BLaER1 treated with 17β-estradiol and CSF1 and Interleukin-3, amounts not matched to agents 10 nM and 100 nM (cell line): ENCODE results near the gene ABCC2.
A peak's percentile ranks its signal among the peaks of the same experiment; 100 is the strongest.
"Not testable (repeated sequence)": the region's sequence is repeated elsewhere in the genome, so short reads cannot be mapped to it uniquely, and the experiment has no call there.

ENCODE experiments used
- H3K27ac ChIP-seq, 11 experiments: shearing (Covaris generic); formaldehyde crosslinking; 2 replicates each; pipeline ENCODE4 v1.8.1; 2022
- H3K27me3 ChIP-seq, 11 experiments: shearing (Covaris generic); formaldehyde crosslinking; 2 replicates each; pipeline ENCODE4 v1.8.1; 2022
- H3K36me3 ChIP-seq, 11 experiments: shearing (Covaris generic); formaldehyde crosslinking; 2 replicates each; pipeline ENCODE4 v1.8.1; 2022
- H3K4me1 ChIP-seq, 10 experiments: shearing (Covaris generic); formaldehyde crosslinking; 2 replicates each; pipeline ENCODE4 v1.8.1; 2022
- H3K4me2 ChIP-seq, 11 experiments: shearing (Covaris generic); formaldehyde crosslinking; 2 replicates each; pipeline ENCODE4 v1.8.1; 2022
- H3K4me3 ChIP-seq, 10 experiments: shearing (Covaris generic); formaldehyde crosslinking; 2 replicates each; pipeline ENCODE4 v1.8.1; 2022
- H3K9ac ChIP-seq, 11 experiments: shearing (Covaris generic); formaldehyde crosslinking; 2 replicates each; pipeline ENCODE4 v1.8.1; 2022
- H3K9me3 ChIP-seq, 11 experiments: shearing (Covaris generic); formaldehyde crosslinking; replicated peaks in 1 of 11; 2 replicates each; pipeline ENCODE4 v1.8.1; 2022
- H4K20me1 ChIP-seq, 11 experiments: shearing (Covaris generic); formaldehyde crosslinking; 2 replicates each; pipeline ENCODE4 v1.8.1; 2022
- Cebpa-rat ChIP-seq, 11 experiments: shearing (Covaris generic); IDR thresholded peaks; 2 replicates each; pipeline ENCODE4 v1.8.1; 2022

ABCC2 gene

DNA sequence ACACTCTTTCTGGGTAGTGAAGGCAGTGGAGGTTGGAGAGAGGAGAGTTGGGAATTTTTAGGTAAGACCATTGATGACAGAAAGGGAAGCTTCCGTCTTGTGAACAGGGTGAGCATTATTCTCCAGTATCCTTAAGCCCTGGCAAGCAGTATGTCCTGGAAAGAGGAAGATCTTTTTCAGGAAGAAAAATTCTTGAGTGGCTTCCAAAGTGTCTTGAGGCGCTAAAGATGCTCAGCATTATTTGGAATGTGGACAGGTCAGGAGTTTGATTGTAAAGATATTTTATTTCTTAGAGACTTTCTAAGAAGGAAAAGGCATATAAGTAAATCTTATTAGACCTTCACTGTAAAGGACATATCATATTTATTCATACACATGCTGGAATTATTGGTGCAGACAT, 54.3 kb downstream of the ABCC2 start:
- H3K27me3 ChIP-seq = no peaks in the 10 kb centered on the region
- H3K9me3 ChIP-seq = no peaks in the 10 kb centered on the region
- H3K4me2 ChIP-seq = no peak overlapping the region
- H3K4me3 ChIP-seq = no peak overlapping the region
- no peak overlapping the region for H3K27ac ChIP-seq
- no peak overlapping the region for H3K9ac ChIP-seq
- no peaks in the 10 kb centered on the region for H4K20me1 ChIP-seq
- peaks cover 0 to 8% (median 0%) of the 10 kb centered on the region in 10 experiments; a peak in 3 of 20 replicates for H3K4me1 ChIP-seq
- TF ChIP-seq Cebpa-rat (IDR thresholded peaks at IDR 0.05) = no peak
- H3K36me3 ChIP-seq = no peaks in the 10 kb centered on the region

DNA sequence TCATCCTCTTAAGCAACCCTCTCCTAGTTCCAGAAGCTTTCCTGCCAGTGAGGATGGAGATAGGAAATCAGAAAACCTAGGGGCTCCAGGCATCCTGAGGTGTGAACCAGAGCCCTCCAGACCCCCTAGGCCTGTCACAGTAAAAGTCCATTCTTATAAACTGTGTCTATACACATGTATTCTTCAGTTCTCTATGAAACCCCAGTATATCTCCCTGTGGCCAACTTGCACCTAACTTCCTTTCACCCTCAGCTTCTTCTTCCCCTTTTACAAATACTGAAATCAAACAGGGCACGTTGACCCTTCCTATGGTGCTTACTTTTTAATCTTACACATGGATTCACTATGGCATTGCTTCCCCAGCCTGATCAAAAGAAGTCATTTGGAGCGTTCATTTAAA, 58.4 kb downstream of the ABCC2 start:
- not testable (repeated sequence) for H3K4me2 ChIP-seq, H3K27me3 ChIP-seq, H3K9me3 ChIP-seq, H3K4me3 ChIP-seq, H3K36me3 ChIP-seq, H4K20me1 ChIP-seq, H3K27ac ChIP-seq, H3K9ac ChIP-seq
- peaks cover 0 to 24% (median 0%) of the 10 kb centered on the region in 10 experiments; a peak in 7 of 20 replicates for H3K4me1 ChIP-seq

DNA sequence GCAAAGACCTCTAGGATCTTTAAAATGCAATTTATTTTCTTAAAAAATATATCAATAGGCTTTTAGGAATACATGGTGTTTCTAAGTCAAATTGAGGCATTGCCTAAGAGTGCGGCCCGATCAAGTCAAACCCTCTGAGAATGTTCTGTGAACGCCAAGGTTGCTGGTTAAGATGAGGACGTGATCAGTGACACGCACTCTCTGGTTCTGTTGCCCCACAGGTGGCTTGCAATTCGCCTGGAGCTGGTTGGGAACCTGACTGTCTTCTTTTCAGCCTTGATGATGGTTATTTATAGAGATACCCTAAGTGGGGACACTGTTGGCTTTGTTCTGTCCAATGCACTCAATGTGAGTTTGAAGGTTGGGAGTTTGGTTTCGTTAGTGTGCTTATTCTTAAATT, 59.3 kb downstream of the ABCC2 start:
- no peaks in the 10 kb centered on the region for H3K36me3 ChIP-seq
- no peak overlapping the region for H3K27ac ChIP-seq
- H3K9ac ChIP-seq = no peak overlapping the region

DNA sequence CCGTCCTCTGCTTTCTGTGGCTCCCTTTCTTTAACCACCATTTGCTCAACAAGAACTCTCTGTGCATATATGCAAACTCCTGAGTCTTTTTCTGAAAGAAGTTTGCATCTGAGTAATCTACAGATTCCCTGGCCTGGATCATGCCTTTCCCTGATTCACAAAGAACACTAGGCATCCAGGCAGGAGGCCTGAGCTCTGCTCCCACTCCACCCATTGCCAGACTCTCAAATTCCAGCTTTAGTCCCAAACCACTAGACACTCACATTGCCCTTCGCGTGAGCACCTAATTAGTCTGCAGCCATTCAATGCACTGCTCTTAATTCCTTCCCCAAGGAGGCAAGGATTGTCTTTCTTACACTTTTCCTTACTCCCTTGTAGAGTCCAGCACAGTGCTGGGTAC, 60.9 kb downstream of the ABCC2 start:
- Histone ChIP-seq H3K27me3 (no peaks in the 10 kb centered on the region), H3K9me3 (no peaks in the 10 kb centered on the region), H3K4me1 (peaks cover 0 to 28% (median 6%) of the 10 kb centered on the region in 10 experiments; a peak in 12 of 20 replicates), H3K9ac (no peak overlapping the region), H3K36me3 (no peaks in the 10 kb centered on the region), H4K20me1 (no peaks in the 10 kb centered on the region), H3K4me3 (no peak overlapping the region), H3K4me2 (no peak overlapping the region), H3K27ac (no peak overlapping the region)
- no peak for TF ChIP-seq Cebpa-rat (IDR thresholded peaks at IDR 0.05)

More for the DNA sequence above, 59.3 kb downstream of the ABCC2 start:
- no peak overlapping the region for H3K4me2 ChIP-seq
- no peak overlapping the region for H3K4me3 ChIP-seq
- H3K4me1 ChIP-seq = peaks cover 0 to 28% (median 6%) of the 10 kb centered on the region in 10 experiments; a peak in 11 of 20 replicates
- H3K9me3 ChIP-seq = no peaks in the 10 kb centered on the region
- TF ChIP-seq Cebpa-rat (IDR thresholded peaks at IDR 0.05) = no peak
- no peaks in the 10 kb centered on the region for H4K20me1 ChIP-seq
- H3K27me3 ChIP-seq = no peaks in the 10 kb centered on the region

DNA sequence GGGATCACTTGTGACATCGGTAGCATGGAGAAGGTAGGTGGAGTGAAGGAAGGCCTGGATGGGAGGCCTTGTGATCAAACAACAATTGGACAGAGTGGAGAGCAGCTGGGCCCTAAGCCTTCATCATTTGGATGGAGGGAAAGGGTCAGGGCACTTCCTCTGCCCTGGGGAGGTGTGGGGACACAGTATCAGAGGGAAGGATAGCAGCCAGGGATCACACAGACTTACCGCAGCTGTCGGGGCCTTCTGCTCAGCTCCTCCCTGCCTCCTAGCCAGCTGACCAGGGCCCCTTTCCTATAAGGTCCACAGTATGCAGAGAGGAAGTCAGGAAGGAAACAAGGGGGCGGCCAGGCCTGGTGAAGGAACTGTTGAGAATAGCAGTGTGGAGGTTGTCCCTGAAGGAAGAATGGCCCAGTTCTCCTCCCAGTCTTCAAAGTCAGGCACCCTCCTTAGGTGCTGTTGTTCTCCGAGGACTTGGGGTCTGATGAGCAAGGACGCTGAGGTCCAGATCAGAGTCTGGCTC, 62.1 kb downstream of the ABCC2 start:
- no peaks in the 10 kb centered on the region for H3K27me3 ChIP-seq
- TF ChIP-seq Cebpa-rat (IDR thresholded peaks at IDR 0.05) = no peak
- peak overlapping the region in 3 of 11 experiments; percentile 32 to 72 (median 70); a peak in 7 of 22 replicates for H3K4me2 ChIP-seq
- H3K4me1 ChIP-seq = peaks cover 0 to 28% (median 6%) of the 10 kb centered on the region in 10 experiments; a peak in 12 of 20 replicates
- H4K20me1 ChIP-seq = no peaks in the 10 kb centered on the region
- H3K36me3 ChIP-seq = no peaks in the 10 kb centered on the region
- no peaks in the 10 kb centered on the region for H3K9me3 ChIP-seq
- H3K9ac ChIP-seq = peak overlapping the region in 4 of 11 experiments; percentile 3 to 41 (median 20); a peak in 4 of 22 replicates
- no peak overlapping the region for H3K4me3 ChIP-seq
- H3K27ac ChIP-seq = peak overlapping the region in 2 of 11 experiments; percentile 5 to 18; a peak in 1 of 22 replicates

DNA sequence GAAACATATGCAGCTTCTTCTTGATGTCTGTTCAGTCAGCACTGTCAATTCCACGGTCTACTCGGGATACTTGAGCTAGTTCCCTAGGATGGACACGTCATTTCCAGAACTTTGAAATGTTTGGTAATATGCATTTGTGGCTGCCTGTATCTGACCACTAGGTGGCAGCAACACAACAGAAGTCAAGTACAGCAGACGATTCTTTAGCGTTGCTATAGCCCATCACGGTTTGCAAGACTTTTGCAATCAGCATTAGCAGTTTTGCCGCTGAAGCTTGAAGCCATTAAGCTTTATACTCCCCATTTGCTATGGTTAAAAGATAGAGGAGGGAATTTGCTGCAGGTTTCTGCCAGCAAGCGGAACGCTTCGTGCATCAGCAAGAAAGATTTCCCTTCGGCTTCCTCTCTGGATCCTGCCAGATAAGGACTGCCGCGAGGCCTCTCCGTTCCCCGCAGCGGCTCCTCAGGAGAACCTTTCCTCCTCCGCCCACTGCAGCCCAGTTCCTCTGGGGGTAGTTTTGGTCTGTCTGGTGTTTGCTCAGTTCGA, 63.5 kb downstream of the ABCC2 start:
- no peak overlapping the region; a peak in 1 of 22 replicates for H3K9ac ChIP-seq

DNA sequence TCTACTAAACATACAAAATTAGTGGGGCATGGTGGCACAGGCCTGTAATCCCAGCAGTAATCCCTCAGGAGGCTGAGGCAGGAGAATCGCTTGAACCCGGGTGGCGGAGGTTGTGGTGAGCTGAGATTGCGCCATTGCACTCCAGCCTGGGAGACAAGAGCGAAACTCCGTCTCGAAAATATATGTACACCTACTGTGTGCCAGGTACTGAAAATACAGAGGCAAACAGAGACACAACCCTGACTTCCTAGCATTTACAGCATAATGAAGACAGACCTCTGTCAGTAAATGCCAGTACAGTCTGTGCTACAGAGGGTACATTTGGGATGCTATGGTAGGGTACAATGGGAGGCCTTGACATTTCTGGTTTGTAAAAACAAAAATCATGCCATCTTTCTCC, 66.6 kb downstream of the ABCC2 start:
- Histone ChIP-seq H3K36me3 (no peaks in the 10 kb centered on the region; a peak in 1 of 22 replicates), H4K20me1 (no peaks in the 10 kb centered on the region), H3K27me3 (no peaks in the 10 kb centered on the region), H3K9ac (no peak overlapping the region), H3K9me3 (no peaks in the 10 kb centered on the region), H3K4me2 (no peak overlapping the region), H3K4me1 (peaks cover 0 to 21% (median 6%) of the 10 kb centered on the region in 10 experiments; a peak in 12 of 20 replicates), H3K27ac (no peak overlapping the region), H3K4me3 (no peak overlapping the region)
- no peak for TF ChIP-seq Cebpa-rat (IDR thresholded peaks at IDR 0.05)

More for the DNA sequence above, 63.5 kb downstream of the ABCC2 start:
- H3K27me3 ChIP-seq = no peaks in the 10 kb centered on the region
- H3K4me3 ChIP-seq = no peak overlapping the region
- no peaks in the 10 kb centered on the region for H4K20me1 ChIP-seq
- H3K4me1 ChIP-seq = peaks cover 0 to 28% (median 6%) of the 10 kb centered on the region in 10 experiments; a peak in 12 of 20 replicates
- H3K9me3 ChIP-seq = no peaks in the 10 kb centered on the region
- H3K36me3 ChIP-seq = no peaks in the 10 kb centered on the region
- no peak overlapping the region for H3K27ac ChIP-seq
- H3K4me2 ChIP-seq = peak overlapping the region in 10 of 11 experiments; percentile 13 to 72 (median 42); a peak in 16 of 22 replicates
- peak in 1 of 11 experiments; percentile 74; a peak in 2 of 22 replicates for TF ChIP-seq Cebpa-rat (IDR thresholded peaks at IDR 0.05)

DNA sequence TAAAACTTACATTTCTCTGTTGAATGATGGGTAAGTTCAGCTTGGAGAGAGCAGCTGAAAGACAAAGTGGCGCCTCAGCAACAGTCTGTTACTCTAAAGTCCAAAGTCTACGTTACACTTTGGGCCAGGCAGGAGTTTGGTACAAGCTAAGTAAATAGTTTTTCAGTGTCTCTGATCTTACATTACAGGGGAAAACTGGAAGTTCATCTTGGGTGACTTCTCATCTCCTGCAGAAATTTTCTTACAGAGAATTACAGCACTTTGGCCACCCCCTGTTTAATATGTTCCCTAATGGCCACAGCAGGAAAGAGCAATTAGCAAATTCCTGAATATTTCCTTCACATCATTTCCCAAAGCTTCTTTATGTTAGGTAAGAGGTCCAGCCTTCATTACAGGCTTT, 67.1 kb downstream of the ABCC2 start:
- no peak overlapping the region for H3K9ac ChIP-seq
- H3K4me1 ChIP-seq = peaks cover 0 to 16% (median 6%) of the 10 kb centered on the region in 10 experiments; a peak in 12 of 20 replicates
- H3K36me3 ChIP-seq = no peaks in the 10 kb centered on the region; a peak in 1 of 22 replicates
- no peaks in the 10 kb centered on the region for H3K27me3 ChIP-seq
- no peak overlapping the region for H3K27ac ChIP-seq
- TF ChIP-seq Cebpa-rat (IDR thresholded peaks at IDR 0.05) = no peak
- no peak overlapping the region for H3K4me3 ChIP-seq
- no peak overlapping the region for H3K4me2 ChIP-seq
- H3K9me3 ChIP-seq = no peaks in the 10 kb centered on the region
- no peaks in the 10 kb centered on the region for H4K20me1 ChIP-seq

DNA sequence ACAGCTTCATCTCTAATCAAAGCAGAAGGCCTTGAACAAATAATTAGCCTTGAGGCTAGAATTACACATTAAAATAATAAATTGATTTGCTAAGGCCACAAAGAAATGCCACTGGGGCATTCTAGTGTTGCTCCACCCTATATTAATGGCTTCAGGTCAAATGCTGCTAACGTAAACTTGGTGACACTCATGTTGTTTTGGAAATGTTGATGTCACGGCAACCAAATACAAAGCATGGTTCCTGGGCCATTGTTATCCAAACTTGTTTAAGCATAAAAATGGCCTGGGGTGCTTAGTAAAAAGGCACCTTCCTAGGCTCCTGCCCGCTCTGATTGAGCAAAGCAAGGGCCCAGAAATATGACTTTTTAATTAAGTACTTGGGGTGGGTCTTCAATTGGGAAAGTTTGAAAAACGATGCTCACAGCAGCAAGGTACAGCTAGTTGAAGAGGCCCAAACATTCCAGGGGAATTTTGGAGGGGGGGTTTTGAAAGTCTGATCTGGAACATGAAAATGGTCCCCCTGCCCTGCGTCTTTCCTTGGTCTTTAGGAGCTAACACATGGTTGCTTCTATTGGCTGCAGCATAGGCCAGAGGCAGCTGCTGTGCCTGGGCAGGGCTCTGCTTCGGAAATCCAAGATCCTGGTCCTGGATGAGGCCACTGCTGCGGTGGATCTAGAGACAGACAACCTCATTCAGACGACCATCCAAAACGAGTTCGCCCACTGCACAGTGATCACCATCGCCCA, 67.8 kb downstream of the ABCC2 start:
- H3K9ac ChIP-seq = no peak overlapping the region
- H3K4me2 ChIP-seq = no peak overlapping the region

More for the DNA sequence above, 67.8 kb downstream of the ABCC2 start:
- no peak overlapping the region for H3K4me3 ChIP-seq
- H3K36me3 ChIP-seq = no peaks in the 10 kb centered on the region; a peak in 1 of 22 replicates
- TF ChIP-seq Cebpa-rat (IDR thresholded peaks at IDR 0.05) = no peak
- H3K4me1 ChIP-seq = peaks cover 0 to 9% (median 5%) of the 10 kb centered on the region in 10 experiments; a peak in 11 of 20 replicates
- no peaks in the 10 kb centered on the region for H4K20me1 ChIP-seq
- no peak overlapping the region; a peak in 1 of 22 replicates for H3K27ac ChIP-seq
- H3K9me3 ChIP-seq = no peaks in the 10 kb centered on the region
- no peaks in the 10 kb centered on the region for H3K27me3 ChIP-seq
